ENCODE data around the gene SPO11. TPM values are rescaled to one million over a fixed set of nuclear protein-coding genes. Genes with fewer than 3 reads are reported as not detected.

SPO11 gene
- total and polyA plus RNA-seq, 2 experiments from 2014 or later, result not detected

DNA sequence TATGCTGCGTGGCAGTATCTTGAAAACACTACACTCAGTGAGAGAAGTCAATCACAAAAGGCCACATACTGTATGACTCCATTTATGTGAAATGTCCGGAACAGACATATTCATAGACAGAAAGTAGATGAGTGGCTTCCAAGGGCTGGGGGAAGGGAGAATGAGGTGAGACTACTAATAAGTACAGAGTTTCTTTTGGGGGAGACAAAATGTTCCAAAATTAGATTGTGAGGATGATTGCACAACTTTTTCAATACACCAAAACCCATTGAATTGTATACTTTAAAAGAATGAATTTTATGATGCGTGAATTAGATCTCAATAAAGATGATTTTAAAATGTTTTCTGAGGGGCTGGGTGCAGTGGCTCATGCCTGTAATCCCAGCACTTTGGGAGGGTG is 9.2 kb upstream of the SPO11 start:
- no peaks in the 10 kb centered on the region for H3K27me3 ChIP-seq (ENCODE audit: insufficient read depth)
- no peaks in the 10 kb centered on the region for H3K27me3 Mint-ChIP-seq (ENCODE audit: insufficient read depth, low read depth, poor library complexity)
- H3K4me1 ChIP-seq (ENCODE audit: insufficient read depth), result peaks cover 10% of the 10 kb centered on the region
- no peaks in the 10 kb centered on the region for H3K9me2 ChIP-seq (ENCODE audit: insufficient read depth)
- H3K36me3 ChIP-seq (ENCODE audit: insufficient read depth), result no peaks in the 10 kb centered on the region
- H3F3A ChIP-seq (replicated peaks; ENCODE audit: low read depth), result peaks cover 4% of the 10 kb centered on the region; the same call in 1 of the 2 replicates
- H3K36me3 Mint-ChIP-seq (ENCODE audit: low read depth), result no peaks in the 10 kb centered on the region; the same call in 2 of the 3 replicates
- peaks cover 16% of the 10 kb centered on the region for H3K4me1 Mint-ChIP-seq
- H3K4me3 ChIP-seq, result no peak overlapping the region
- H3K9me3 Mint-ChIP-seq, result no peaks in the 10 kb centered on the region
- no peaks in the 10 kb centered on the region for H3K79me2 ChIP-seq (replicated peaks; ENCODE audit: insufficient read depth)
- no peak for DNase-seq (ENCODE audit: low spot score)
- ATAC-seq, result no peak
- H3K27ac Mint-ChIP-seq, result no peak overlapping the region
- no peak overlapping the region for H3K4me3 Mint-ChIP-seq
- H4K20me1 ChIP-seq (replicated peaks; ENCODE audit: insufficient read depth), result no peaks in the 10 kb centered on the region
- no peak overlapping the region for H2AFZ ChIP-seq
- no peak overlapping the region for H3K27ac ChIP-seq (ENCODE audit: low read depth)
- no peak overlapping the region for H3K4me2 ChIP-seq
- no peak for TF ChIP-seq ZNF331 (CRISPR knock-in tag; IDR thresholded peaks at IDR 0.05; ENCODE audit: low read depth)
- no peak for TF ChIP-seq JUNB (IDR thresholded peaks at IDR 0.05; ENCODE audit: unreplicated experiment)
- TF ChIP-seq, protein P1, sequence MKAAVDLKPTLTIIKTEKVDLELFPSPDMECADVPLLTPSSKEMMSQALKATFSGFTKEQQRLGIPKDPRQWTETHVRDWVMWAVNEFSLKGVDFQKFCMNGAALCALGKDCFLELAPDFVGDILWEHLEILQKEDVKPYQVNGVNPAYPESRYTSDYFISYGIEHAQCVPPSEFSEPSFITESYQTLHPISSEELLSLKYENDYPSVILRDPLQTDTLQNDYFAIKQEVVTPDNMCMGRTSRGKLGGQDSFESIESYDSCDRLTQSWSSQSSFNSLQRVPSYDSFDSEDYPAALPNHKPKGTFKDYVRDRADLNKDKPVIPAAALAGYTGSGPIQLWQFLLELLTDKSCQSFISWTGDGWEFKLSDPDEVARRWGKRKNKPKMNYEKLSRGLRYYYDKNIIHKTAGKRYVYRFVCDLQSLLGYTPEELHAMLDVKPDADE (IDR thresholded peaks at IDR 0.05), result no peak
- TF ChIP-seq CREB1 (CRISPR knock-in tag; IDR thresholded peaks at IDR 0.05; ENCODE audit: low read depth), result no peak
- no peak for TF ChIP-seq ZNF114 (CRISPR knock-in tag; IDR thresholded peaks at IDR 0.05)
- TF ChIP-seq POLR2AphosphoS5 (IDR thresholded peaks at IDR 0.05; ENCODE audit: low read depth), result no peak
- TF ChIP-seq, protein P2, sequence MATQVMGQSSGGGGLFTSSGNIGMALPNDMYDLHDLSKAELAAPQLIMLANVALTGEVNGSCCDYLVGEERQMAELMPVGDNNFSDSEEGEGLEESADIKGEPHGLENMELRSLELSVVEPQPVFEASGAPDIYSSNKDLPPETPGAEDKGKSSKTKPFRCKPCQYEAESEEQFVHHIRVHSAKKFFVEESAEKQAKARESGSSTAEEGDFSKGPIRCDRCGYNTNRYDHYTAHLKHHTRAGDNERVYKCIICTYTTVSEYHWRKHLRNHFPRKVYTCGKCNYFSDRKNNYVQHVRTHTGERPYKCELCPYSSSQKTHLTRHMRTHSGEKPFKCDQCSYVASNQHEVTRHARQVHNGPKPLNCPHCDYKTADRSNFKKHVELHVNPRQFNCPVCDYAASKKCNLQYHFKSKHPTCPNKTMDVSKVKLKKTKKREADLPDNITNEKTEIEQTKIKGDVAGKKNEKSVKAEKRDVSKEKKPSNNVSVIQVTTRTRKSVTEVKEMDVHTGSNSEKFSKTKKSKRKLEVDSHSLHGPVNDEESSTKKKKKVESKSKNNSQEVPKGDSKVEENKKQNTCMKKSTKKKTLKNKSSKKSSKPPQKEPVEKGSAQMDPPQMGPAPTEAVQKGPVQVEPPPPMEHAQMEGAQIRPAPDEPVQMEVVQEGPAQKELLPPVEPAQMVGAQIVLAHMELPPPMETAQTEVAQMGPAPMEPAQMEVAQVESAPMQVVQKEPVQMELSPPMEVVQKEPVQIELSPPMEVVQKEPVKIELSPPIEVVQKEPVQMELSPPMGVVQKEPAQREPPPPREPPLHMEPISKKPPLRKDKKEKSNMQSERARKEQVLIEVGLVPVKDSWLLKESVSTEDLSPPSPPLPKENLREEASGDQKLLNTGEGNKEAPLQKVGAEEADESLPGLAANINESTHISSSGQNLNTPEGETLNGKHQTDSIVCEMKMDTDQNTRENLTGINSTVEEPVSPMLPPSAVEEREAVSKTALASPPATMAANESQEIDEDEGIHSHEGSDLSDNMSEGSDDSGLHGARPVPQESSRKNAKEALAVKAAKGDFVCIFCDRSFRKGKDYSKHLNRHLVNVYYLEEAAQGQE (IDR thresholded peaks at IDR 0.05; ENCODE audit: unreplicated experiment), result no peak
- TF ChIP-seq, protein P3, sequence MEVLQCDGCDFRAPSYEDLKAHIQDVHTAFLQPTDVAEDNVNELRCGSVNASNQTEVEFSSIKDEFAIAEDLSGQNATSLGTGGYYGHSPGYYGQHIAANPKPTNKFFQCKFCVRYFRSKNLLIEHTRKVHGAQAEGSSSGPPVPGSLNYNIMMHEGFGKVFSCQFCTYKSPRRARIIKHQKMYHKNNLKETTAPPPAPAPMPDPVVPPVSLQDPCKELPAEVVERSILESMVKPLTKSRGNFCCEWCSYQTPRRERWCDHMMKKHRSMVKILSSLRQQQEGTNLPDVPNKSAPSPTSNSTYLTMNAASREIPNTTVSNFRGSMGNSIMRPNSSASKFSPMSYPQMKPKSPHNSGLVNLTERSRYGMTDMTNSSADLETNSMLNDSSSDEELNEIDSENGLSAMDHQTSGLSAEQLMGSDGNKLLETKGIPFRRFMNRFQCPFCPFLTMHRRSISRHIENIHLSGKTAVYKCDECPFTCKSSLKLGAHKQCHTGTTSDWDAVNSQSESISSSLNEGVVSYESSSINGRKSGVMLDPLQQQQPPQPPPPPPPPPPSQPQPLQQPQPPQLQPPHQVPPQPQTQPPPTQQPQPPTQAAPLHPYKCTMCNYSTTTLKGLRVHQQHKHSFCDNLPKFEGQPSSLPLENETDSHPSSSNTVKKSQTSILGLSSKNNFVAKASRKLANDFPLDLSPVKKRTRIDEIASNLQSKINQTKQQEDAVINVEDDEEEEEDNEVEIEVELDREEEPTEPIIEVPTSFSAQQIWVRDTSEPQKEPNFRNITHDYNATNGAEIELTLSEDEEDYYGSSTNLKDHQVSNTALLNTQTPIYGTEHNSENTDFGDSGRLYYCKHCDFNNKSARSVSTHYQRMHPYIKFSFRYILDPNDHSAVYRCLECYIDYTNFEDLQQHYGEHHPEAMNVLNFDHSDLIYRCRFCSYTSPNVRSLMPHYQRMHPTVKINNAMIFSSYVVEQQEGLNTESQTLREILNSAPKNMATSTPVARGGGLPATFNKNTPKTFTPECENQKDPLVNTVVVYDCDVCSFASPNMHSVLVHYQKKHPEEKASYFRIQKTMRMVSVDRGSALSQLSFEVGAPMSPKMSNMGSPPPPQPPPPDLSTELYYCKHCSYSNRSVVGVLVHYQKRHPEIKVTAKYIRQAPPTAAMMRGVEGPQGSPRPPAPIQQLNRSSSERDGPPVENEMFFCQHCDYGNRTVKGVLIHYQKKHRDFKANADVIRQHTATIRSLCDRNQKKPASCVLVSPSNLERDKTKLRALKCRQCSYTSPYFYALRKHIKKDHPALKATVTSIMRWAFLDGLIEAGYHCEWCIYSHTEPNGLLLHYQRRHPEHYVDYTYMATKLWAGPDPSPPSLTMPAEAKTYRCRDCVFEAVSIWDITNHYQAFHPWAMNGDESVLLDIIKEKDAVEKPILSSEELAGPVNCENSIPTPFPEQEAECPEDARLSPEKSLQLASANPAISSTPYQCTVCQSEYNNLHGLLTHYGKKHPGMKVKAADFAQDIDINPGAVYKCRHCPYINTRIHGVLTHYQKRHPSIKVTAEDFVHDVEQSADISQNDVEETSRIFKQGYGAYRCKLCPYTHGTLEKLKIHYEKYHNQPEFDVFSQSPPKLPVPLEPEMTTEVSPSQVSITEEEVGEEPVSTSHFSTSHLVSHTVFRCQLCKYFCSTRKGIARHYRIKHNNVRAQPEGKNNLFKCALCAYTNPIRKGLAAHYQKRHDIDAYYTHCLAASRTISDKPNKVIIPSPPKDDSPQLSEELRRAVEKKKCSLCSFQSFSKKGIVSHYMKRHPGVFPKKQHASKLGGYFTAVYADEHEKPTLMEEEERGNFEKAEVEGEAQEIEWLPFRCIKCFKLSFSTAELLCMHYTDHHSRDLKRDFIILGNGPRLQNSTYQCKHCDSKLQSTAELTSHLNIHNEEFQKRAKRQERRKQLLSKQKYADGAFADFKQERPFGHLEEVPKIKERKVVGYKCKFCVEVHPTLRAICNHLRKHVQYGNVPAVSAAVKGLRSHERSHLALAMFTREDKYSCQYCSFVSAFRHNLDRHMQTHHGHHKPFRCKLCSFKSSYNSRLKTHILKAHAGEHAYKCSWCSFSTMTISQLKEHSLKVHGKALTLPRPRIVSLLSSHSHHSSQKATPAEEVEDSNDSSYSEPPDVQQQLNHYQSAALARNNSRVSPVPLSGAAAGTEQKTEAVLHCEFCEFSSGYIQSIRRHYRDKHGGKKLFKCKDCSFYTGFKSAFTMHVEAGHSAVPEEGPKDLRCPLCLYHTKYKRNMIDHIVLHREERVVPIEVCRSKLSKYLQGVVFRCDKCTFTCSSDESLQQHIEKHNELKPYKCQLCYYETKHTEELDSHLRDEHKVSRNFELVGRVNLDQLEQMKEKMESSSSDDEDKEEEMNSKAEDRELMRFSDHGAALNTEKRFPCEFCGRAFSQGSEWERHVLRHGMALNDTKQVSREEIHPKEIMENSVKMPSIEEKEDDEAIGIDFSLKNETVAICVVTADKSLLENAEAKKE (CRISPR knock-in tag; IDR thresholded peaks at IDR 0.05), result no peak
- no peak for TF ChIP-seq STAT1 (IDR thresholded peaks at IDR 0.05; ENCODE audit: unreplicated experiment)
- TF ChIP-seq EZH2phosphoT487 (IDR thresholded peaks at IDR 0.05; ENCODE audit: unreplicated experiment), result no peak
- TF ChIP-seq, protein P4, sequence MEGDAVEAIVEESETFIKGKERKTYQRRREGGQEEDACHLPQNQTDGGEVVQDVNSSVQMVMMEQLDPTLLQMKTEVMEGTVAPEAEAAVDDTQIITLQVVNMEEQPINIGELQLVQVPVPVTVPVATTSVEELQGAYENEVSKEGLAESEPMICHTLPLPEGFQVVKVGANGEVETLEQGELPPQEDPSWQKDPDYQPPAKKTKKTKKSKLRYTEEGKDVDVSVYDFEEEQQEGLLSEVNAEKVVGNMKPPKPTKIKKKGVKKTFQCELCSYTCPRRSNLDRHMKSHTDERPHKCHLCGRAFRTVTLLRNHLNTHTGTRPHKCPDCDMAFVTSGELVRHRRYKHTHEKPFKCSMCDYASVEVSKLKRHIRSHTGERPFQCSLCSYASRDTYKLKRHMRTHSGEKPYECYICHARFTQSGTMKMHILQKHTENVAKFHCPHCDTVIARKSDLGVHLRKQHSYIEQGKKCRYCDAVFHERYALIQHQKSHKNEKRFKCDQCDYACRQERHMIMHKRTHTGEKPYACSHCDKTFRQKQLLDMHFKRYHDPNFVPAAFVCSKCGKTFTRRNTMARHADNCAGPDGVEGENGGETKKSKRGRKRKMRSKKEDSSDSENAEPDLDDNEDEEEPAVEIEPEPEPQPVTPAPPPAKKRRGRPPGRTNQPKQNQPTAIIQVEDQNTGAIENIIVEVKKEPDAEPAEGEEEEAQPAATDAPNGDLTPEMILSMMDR (conservative IDR thresholded peaks at IDR 0.05; ENCODE audit: low read depth in 2 of 2), result no peak
- no peak for TF ChIP-seq NANOG (IDR thresholded peaks at IDR 0.05; ENCODE audit: borderline replicate concordance)

All from GM23338 (cell line).